ENCODE data around the gene GPR155.
A peak's percentile ranks its signal among the peaks of the same experiment; 100 is the strongest.
"Not testable (repeated sequence)": the region's sequence is repeated elsewhere in the genome, so short reads cannot be mapped to it uniquely, and the experiment has no call there.

The GPR155 gene

DNA sequence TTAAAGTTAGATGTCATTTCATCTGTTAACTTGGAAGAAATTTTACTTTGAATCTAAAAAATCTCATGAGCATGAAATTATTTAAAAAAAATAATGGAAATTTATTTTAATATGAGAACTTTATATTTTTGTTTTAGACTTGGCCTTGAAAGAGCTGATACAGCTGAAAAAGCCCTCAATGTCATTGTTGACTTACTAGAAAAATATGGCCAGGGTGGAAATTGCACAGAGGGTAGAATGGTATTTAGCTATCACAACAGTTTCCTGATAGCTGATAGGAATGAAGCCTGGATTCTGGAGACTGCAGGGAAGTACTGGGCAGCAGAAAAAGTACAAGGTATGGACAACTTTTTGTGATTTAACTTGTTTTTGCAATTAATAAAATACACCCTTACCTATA, 86.0 kb downstream of the GPR155 start:
- DNase-seq = no peak
- no peak overlapping the region for H3K27ac ChIP-seq (ENCODE audit: insufficient read depth, low read length, poor library complexity, severe bottlenecking)

DNA sequence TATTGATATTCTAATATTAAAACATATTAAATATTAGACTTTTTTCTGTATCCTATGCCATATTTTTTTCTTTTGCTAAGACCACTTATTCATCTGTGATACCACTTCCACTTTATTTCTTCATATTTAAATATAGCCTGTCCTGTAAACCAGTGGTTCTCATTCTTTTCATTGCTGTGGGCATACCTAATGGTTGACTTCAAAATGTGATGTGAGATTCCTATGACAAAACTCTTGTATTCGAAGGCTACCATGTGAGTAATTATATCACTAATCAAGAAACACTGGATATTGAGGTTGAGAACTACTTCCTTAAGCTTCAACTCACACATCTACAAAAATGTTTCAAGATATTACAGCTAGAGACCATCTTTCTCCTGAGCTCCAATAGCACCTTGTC, 87.7 kb downstream of the GPR155 start:
- peaks cover 9% of the 10 kb centered on the region for H3K4me1 ChIP-seq (ENCODE audit: control insufficient read depth, insufficient read depth, low read length, poor library complexity, severe bottlenecking)
- peaks cover 8% of the 10 kb centered on the region for H3K36me3 ChIP-seq (ENCODE audit: control insufficient read depth, insufficient read depth, low read length)
- no peak overlapping the region for H3K27ac ChIP-seq (ENCODE audit: insufficient read depth, low read length, poor library complexity, severe bottlenecking)
- H3K9me3 ChIP-seq (ENCODE audit: control insufficient read depth, low read length) = no peaks in the 10 kb centered on the region
- H3K4me3 ChIP-seq (ENCODE audit: insufficient read depth, low read depth, low read length, poor library complexity, severe bottlenecking) = no peak overlapping the region
- DNase-seq = no peak
- no peaks in the 10 kb centered on the region for H3K27me3 ChIP-seq (replicated peaks; ENCODE audit: control insufficient read depth, insufficient read depth, low read length, poor library complexity, severe bottlenecking)

More for the DNA sequence above, 86.0 kb downstream of the GPR155 start:
- Histone ChIP-seq H3K36me3 (ENCODE audit: control insufficient read depth, insufficient read depth, low read length) (peaks cover 8% of the 10 kb centered on the region), H3K27me3 (replicated peaks; ENCODE audit: control insufficient read depth, insufficient read depth, low read length, poor library complexity, severe bottlenecking) (no peaks in the 10 kb centered on the region), H3K4me3 (ENCODE audit: insufficient read depth, low read depth, low read length, poor library complexity, severe bottlenecking) (no peak overlapping the region), H3K9me3 (ENCODE audit: control insufficient read depth, low read length) (no peaks in the 10 kb centered on the region), H3K4me1 (ENCODE audit: control insufficient read depth, insufficient read depth, low read length, poor library complexity, severe bottlenecking) (no peaks in the 10 kb centered on the region)

GRCh38 chr2:174397773-174398172, 89.1 kb downstream of the GPR155 start:
- no peak overlapping the region for H3K27ac ChIP-seq (ENCODE audit: insufficient read depth, low read length, poor library complexity, severe bottlenecking)
- no peak overlapping the region for H3K4me3 ChIP-seq (ENCODE audit: insufficient read depth, low read depth, low read length, poor library complexity, severe bottlenecking)
- H3K9me3 ChIP-seq (ENCODE audit: control insufficient read depth, low read length) = no peaks in the 10 kb centered on the region
- peaks cover 4% of the 10 kb centered on the region for H3K36me3 ChIP-seq (ENCODE audit: control insufficient read depth, insufficient read depth, low read length)
- no peaks in the 10 kb centered on the region for H3K27me3 ChIP-seq (replicated peaks; ENCODE audit: control insufficient read depth, insufficient read depth, low read length, poor library complexity, severe bottlenecking)
- DNase-seq = no peak
- peaks cover 11% of the 10 kb centered on the region for H3K4me1 ChIP-seq (ENCODE audit: control insufficient read depth, insufficient read depth, low read length, poor library complexity, severe bottlenecking)

GRCh38 chr2:174395969-174396630, 90.7 kb downstream of the GPR155 start:
- no peaks in the 10 kb centered on the region for H3K36me3 ChIP-seq (ENCODE audit: control insufficient read depth, insufficient read depth, low read length)
- no peaks in the 10 kb centered on the region for H3K27me3 ChIP-seq (replicated peaks; ENCODE audit: control insufficient read depth, insufficient read depth, low read length, poor library complexity, severe bottlenecking)
- peak overlapping the region; percentile 90 for H3K27ac ChIP-seq (ENCODE audit: insufficient read depth, low read length, poor library complexity, severe bottlenecking)
- H3K9me3 ChIP-seq (ENCODE audit: control insufficient read depth, low read length) = no peaks in the 10 kb centered on the region
- H3K4me1 ChIP-seq (ENCODE audit: control insufficient read depth, insufficient read depth, low read length, poor library complexity, severe bottlenecking) = peaks cover 11% of the 10 kb centered on the region
- DNase-seq = no peak
- peak overlapping the region; percentile 72 for H3K4me3 ChIP-seq (ENCODE audit: insufficient read depth, low read depth, low read length, poor library complexity, severe bottlenecking)

GRCh38 chr2:174395284-174395968, 91.4 kb downstream of the GPR155 start, which contains the start of gene SCRN3:
Gene SCRN3, plus strand, starts transcription at chr2:174395730. Its CDS starts 2,554 bp downstream, at chr2:174398284.
- Histone ChIP-seq H3K27me3 (replicated peaks; ENCODE audit: control insufficient read depth, insufficient read depth, low read length, poor library complexity, severe bottlenecking) (no peaks in the 10 kb centered on the region), H3K4me1 (ENCODE audit: control insufficient read depth, insufficient read depth, low read length, poor library complexity, severe bottlenecking) (peaks cover 11% of the 10 kb centered on the region), H3K4me3 (ENCODE audit: insufficient read depth, low read depth, low read length, poor library complexity, severe bottlenecking) (peak within 1 kb of the TSS; percentile 72), H3K9me3 (ENCODE audit: control insufficient read depth, low read length) (no peaks in the 10 kb centered on the region), H3K36me3 (ENCODE audit: control insufficient read depth, insufficient read depth, low read length) (no peaks in the 10 kb centered on the region), H3K27ac (ENCODE audit: insufficient read depth, low read length, poor library complexity, severe bottlenecking) (peak within 1 kb of the TSS; percentile 90)
- DNase-seq = peak; percentile 65 to 80 (median 71)

DNA sequence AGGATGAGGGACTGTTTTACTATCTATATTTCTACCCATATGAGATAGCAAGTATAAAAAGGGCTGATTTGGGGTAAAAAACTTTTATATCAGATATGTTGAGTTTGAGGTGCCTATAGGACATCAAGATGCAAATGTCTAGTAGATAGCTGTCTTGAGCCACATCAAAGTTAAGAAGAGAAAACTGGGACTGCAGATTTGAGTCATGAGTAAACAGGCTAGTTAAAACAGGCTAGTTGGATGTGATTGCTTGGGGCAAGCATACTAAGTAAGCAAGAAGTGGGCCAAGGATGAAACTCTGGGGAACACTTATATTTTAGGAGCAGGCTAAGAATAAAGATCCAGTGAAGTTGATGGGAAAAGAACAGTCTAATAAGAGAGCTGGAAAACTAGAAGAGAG, 94.1 kb downstream of the GPR155 start:
- Histone ChIP-seq H3K36me3 (ENCODE audit: control insufficient read depth, insufficient read depth, low read length) (peaks cover 3% of the 10 kb centered on the region), H3K4me3 (ENCODE audit: insufficient read depth, low read depth, low read length, poor library complexity, severe bottlenecking) (no peak overlapping the region), H3K9me3 (ENCODE audit: control insufficient read depth, low read length) (no peaks in the 10 kb centered on the region), H3K27ac (ENCODE audit: insufficient read depth, low read length, poor library complexity, severe bottlenecking) (no peak overlapping the region), H3K27me3 (replicated peaks; ENCODE audit: control insufficient read depth, insufficient read depth, low read length, poor library complexity, severe bottlenecking) (no peaks in the 10 kb centered on the region), H3K4me1 (ENCODE audit: control insufficient read depth, insufficient read depth, low read length, poor library complexity, severe bottlenecking) (peaks cover 11% of the 10 kb centered on the region)
- no peak for DNase-seq

DNA sequence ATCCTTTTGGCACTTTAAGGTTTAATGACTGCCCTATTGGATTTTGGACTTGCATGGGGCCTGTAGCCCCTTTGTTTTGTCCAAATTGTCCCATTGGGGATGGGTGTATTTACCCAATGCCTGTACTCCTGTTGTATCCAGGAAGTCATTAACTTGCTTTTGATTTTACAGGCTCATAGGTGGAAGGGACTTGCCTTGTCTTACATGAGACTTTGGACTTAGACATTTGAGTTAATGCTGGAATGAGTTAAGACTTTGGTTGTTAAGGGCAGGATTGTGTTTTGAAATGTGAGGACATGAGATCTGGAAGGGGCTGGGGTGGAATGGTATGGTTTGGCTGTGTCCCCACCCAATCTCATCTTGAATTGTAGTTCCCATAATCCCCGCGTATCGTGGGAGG, 96.5 kb downstream of the GPR155 start:
- Histone ChIP-seq H3K36me3 (ENCODE audit: control insufficient read depth, insufficient read depth, low read length) (peaks cover 20% of the 10 kb centered on the region), H3K4me1 (ENCODE audit: control insufficient read depth, insufficient read depth, low read length, poor library complexity, severe bottlenecking) (peaks cover 11% of the 10 kb centered on the region)
- not testable (repeated sequence) for H3K9me3 ChIP-seq (ENCODE audit: control insufficient read depth, low read length); H3K4me3 ChIP-seq (ENCODE audit: insufficient read depth, low read depth, low read length, poor library complexity, severe bottlenecking); DNase-seq; H3K27ac ChIP-seq (ENCODE audit: insufficient read depth, low read length, poor library complexity, severe bottlenecking); H3K27me3 ChIP-seq (replicated peaks; ENCODE audit: control insufficient read depth, insufficient read depth, low read length, poor library complexity, severe bottlenecking)

GRCh38 chr2:174389542-174389941, 97.3 kb downstream of the GPR155 start:
- H3K4me1 ChIP-seq (ENCODE audit: control insufficient read depth, insufficient read depth, low read length, poor library complexity, severe bottlenecking) = peaks cover 6% of the 10 kb centered on the region
- H3K9me3 ChIP-seq (ENCODE audit: control insufficient read depth, low read length) = no peaks in the 10 kb centered on the region
- no peaks in the 10 kb centered on the region for H3K27me3 ChIP-seq (replicated peaks; ENCODE audit: control insufficient read depth, insufficient read depth, low read length, poor library complexity, severe bottlenecking)
- no peak overlapping the region for H3K4me3 ChIP-seq (ENCODE audit: insufficient read depth, low read depth, low read length, poor library complexity, severe bottlenecking)
- DNase-seq = no peak
- H3K27ac ChIP-seq (ENCODE audit: insufficient read depth, low read length, poor library complexity, severe bottlenecking) = no peak overlapping the region
- peaks cover 23% of the 10 kb centered on the region for H3K36me3 ChIP-seq (ENCODE audit: control insufficient read depth, insufficient read depth, low read length)

DNA sequence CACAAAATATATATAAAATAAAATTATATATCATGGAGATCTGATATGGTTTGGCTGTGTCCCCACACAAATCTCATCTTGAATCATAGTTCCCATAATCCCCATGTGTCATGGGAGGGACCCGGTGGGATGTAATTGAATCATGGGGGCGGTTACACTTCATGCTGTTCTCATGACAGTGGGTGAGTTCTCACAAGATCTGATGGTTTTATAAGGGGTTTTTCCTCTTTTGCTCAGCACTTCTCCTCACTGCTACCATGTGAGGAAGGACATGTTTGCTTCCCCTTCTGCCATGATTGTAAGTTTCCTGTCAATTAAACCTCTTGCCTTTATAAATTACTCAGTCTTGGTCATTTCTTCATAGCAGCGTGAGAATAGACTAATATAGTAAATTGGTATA, 98.1 kb downstream of the GPR155 start:
- H3K4me1 ChIP-seq (ENCODE audit: control insufficient read depth, insufficient read depth, low read length, poor library complexity, severe bottlenecking); H3K9me3 ChIP-seq (ENCODE audit: control insufficient read depth, low read length); H3K27me3 ChIP-seq (replicated peaks; ENCODE audit: control insufficient read depth, insufficient read depth, low read length, poor library complexity, severe bottlenecking); H3K27ac ChIP-seq (ENCODE audit: insufficient read depth, low read length, poor library complexity, severe bottlenecking); H3K4me3 ChIP-seq (ENCODE audit: insufficient read depth, low read depth, low read length, poor library complexity, severe bottlenecking); DNase-seq: not testable (repeated sequence)
- H3K36me3 ChIP-seq (ENCODE audit: control insufficient read depth, insufficient read depth, low read length) = peaks cover 29% of the 10 kb centered on the region

DNA sequence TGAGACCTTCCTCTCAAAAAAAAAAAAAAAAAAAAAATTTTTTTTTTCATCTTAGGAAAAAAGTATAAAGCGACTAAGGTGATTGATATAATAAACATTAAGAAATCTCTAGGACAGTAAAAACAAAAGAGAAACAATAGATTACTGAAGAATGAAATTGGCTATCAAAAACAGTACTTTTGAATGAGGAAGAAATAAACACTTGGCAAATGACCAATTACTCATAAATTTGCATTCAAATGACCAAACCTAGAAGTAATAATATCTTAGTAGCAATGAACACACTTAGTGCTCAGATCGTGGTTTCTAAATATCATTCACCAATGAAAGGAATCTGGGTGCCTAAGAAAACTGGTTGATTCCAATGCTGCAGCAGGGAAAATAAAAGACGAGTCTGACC, 101.6 kb downstream of the GPR155 start:
- no peak overlapping the region for H3K27ac ChIP-seq (ENCODE audit: insufficient read depth, low read length, poor library complexity, severe bottlenecking)
- H3K4me3 ChIP-seq (ENCODE audit: insufficient read depth, low read depth, low read length, poor library complexity, severe bottlenecking) = no peak overlapping the region
- no peaks in the 10 kb centered on the region for H3K9me3 ChIP-seq (ENCODE audit: control insufficient read depth, low read length)
- H3K36me3 ChIP-seq (ENCODE audit: control insufficient read depth, insufficient read depth, low read length) = peaks cover 50% of the 10 kb centered on the region
- DNase-seq = no peak
- H3K27me3 ChIP-seq (replicated peaks; ENCODE audit: control insufficient read depth, insufficient read depth, low read length, poor library complexity, severe bottlenecking) = no peaks in the 10 kb centered on the region
- H3K4me1 ChIP-seq (ENCODE audit: control insufficient read depth, insufficient read depth, low read length, poor library complexity, severe bottlenecking) = no peaks in the 10 kb centered on the region

Measured in effector memory CD4-positive, alpha-beta T cell (primary cell).